Activated CD8-positive, alpha-beta memory T cell treated with anti-CD3 and anti-CD28 coated beads, Interleukin-2, amount 50 U/mL, for 48 hours (primary cell): Measurements from ENCODE around the gene SAGE1.
A peak's percentile ranks its signal among the peaks of the same experiment; 100 is the strongest.
"Not testable (repeated sequence)": the region's sequence is repeated elsewhere in the genome, so short reads cannot be mapped to it uniquely, and the experiment has no call there.

ENCODE experiments used
- DNase-seq: peaks from one replicate; pipeline ENCODE4 v3.0.0-alpha.2; 2020

SAGE1 gene, protein sequence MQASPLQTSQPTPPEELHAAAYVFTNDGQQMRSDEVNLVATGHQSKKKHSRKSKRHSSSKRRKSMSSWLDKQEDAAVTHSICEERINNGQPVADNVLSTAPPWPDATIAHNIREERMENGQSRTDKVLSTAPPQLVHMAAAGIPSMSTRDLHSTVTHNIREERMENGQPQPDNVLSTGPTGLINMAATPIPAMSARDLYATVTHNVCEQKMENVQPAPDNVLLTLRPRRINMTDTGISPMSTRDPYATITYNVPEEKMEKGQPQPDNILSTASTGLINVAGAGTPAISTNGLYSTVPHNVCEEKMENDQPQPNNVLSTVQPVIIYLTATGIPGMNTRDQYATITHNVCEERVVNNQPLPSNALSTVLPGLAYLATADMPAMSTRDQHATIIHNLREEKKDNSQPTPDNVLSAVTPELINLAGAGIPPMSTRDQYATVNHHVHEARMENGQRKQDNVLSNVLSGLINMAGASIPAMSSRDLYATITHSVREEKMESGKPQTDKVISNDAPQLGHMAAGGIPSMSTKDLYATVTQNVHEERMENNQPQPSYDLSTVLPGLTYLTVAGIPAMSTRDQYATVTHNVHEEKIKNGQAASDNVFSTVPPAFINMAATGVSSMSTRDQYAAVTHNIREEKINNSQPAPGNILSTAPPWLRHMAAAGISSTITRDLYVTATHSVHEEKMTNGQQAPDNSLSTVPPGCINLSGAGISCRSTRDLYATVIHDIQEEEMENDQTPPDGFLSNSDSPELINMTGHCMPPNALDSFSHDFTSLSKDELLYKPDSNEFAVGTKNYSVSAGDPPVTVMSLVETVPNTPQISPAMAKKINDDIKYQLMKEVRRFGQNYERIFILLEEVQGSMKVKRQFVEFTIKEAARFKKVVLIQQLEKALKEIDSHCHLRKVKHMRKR

DNA sequence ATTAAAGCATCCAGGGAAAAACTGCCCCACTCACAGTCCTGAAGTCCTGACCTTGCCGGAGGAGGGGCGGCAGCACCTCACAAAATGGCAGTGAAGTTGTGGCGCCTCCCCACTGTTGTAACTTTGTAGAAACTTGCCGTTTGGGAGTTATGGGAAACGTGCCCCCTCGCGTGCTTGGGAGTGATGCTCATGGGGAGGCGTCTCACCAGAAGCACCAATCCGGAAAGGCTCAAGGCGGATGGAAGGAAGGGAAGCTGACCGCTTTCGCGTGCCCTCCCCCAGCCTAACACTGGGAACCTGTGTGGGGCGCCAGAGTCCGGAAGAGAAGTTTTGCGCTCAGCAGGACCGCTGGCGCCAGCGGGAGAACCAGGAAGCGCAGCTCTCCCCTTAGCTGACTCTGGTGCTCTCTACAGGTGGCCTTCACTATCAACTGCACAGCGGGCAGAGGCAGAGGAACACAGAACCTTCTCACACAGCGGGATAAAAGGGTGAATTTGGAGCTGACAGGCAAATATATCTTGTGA lies at the start of gene SAGE1, which contains the start of gene CT45A10:
Gene SAGE1, plus strand, starts transcription at position 423 of the 524 bp plus-strand sequence. CDS start 2,527 bp downstream, outside the sequence.
Gene CT45A10, minus strand, starts transcription at position 151 of the 524 bp plus-strand sequence. CDS start 8,100 bp downstream, outside the sequence.
- DNase-seq = no peak

DNA sequence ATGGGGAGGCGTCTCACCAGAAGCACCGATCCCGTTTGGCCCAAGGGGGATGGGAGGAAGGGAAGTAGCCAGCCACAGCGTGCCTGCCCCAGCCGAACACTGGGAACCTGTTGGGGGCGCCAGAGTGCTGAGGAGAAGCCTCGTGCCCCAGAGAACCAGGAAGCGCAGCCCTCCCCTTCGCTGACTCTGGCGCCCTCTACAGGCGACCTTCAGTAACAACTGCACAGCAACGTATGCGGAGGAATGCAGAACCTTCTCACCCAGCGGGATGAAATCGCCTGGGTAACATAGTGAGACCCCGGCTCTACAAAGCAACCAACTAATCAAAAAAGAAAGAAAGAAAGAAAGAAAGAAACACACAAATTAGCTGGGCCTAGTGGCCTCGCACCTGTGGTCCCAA lies 39.1 kb upstream of the SAGE1 start, which contains the start of gene CT45A8:
Gene CT45A8, minus strand, starts transcription at position 101 of the 400 bp plus-strand sequence. CDS start 3,755 bp downstream, outside the sequence.
- not testable (repeated sequence) for DNase-seq

DNA sequence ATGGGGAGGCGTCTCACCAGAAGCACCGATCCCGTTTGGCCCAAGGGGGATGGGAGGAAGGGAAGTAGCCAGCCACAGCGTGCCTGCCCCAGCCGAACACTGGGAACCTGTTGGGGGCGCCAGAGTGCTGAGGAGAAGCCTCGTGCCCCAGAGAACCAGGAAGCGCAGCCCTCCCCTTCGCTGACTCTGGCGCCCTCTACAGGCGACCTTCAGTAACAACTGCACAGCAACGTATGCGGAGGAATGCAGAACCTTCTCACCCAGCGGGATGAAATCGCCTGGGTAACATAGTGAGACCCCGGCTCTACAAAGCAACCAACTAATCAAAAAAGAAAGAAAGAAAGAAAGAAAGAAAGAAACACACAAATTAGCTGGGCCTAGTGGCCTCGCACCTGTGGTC lies 21.8 kb upstream of the SAGE1 start, which contains the start of gene CT45A9:
Gene CT45A9, minus strand, starts transcription at position 101 of the 400 bp plus-strand sequence. CDS start 3,751 bp downstream, outside the sequence.
- DNase-seq = not testable (repeated sequence)

DNA sequence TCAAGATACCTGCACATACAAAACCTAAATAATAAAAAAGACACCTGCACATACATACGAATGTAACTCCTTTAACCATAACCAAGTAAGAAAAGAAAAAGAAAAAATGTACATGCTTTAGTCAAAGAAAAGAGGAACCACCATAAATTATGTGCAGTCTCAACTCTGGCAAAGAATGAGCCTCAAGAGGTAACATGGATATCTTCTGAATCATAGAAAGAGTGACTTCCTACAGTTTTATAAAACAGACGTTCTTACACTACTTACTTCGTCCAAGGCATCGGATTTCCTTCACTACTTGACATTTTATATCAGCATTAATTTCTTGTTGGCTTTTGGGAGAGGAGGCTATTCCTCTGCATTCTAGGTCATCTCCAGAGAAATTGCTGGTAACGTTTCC lies 10.8 kb upstream of the SAGE1 start:
- DNase-seq = not testable (repeated sequence)

DNA sequence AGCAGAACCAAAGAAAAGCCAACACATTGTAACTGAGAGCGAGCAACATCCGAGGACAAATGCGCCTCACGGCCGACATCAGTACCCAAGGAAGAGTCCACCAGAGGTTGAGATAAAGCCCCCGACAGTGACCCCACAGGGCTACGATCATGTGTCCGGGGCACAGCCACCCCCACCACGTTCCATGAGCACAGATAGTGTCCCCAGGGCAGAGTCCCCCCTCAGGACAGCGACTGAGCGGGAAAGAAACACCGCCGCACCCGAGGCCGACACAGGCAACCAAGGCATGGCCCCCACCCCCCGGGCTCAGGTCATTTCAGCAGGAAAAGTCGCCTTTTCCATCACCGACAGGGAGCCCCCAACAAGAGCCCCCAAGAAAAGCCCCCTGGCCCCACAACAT lies 5.3 kb upstream of the SAGE1 start:
- DNase-seq = not testable (repeated sequence)

DNA sequence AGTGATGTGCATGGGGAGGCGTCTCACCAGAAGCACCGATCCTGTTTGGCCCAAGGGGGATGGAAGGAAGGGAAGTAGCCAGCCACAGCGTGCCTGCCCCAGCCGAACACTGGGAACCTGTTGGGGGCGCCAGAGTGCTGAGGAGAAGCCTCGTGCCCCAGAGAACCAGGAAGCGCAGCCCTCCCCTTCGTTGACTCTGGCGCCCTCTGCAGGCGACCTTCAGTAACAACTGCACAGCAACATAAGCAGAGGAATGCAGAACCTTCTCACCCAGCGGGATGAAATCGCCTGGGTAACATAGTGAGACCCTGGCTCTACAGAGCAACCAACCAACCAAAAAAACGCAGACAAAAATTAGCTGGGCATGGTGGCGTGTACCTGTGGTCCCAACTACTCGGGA lies 4.5 kb upstream of the SAGE1 start:
- DNase-seq = peak; percentile 74

DNA sequence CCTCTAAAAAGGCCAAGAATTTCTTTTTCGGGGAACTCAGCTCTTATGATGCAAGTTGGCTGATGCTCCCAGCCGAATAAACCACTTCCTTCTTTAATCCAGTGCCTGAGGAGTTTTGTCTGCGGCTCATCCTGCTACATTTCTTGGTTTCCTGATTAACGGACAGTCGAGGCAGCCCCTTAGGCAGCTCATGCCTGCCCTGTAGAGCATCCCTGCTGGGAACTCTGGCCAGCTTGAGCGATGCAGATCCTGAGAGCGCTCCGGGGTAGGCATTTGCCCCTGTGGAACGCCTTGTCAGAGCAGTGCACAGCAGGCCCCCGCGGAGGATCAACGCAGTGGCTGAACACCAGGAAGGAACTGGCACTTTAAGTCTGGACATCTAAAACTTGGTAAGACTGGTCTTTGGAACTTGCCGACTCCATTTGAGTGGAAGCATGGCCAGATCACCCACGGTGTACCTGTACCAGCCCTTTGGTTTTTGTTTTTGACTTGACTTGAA lies 3.4 kb upstream of the SAGE1 start:
- no peak for DNase-seq

DNA sequence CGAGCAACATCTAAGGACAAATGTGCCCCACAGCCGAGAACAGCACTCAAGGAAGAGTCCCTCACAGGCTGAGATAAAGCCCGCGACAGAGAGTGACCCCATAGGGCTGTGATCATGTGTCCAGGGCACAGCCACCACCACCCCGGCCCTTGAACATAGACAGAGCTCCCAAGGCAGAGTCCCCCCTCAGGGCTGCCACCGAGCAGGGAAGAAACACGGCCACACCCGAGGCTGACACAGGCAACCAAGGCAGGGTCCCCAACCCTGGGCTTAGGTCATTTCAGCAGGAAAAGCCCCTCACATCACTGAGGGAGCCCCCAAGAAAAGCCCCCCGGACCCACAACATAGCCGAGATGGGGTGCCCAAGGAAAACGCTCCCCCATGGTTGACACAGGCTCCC lies 735 bp upstream of the SAGE1 start:
- DNase-seq = no peak

DNA sequence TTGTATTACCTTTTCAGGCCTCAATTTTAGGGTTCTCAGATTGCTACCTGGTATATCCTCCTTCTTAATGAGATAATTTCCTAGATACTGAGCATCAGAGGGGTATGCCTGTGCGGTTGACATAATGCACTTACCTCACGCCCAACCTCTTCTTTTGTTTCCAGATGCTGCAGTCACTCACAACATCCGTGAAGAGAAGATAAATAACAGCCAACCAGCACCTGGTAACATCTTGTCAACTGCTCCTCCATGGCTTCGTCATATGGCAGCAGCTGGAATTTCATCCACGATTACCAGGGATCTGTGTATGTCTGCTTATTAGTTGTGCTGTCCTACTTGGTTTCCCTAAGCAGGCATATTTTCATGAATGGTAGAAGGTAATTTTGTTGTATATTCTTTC lies 16.7 kb downstream of the SAGE1 start:
- no peak for DNase-seq

DNA sequence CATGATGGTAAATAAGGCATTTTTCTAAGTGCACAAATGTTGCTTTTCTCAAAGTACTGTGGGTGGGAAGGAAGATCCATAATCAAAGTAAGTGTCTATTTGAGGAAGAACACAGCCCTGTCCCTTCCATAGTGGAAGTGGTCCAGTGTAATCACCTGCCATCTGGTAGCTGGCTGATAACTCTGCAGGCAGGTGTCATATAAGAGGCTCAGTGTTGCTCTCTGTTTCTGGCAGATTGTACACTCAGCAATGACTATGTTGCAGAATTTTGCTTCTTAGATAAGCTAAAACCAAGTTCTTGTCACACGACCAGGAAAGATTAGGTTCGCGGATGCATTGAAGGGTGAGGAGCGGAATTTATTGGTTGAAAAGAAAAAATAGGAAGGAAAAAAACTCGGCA lies 20.9 kb downstream of the SAGE1 start:
- no peak for DNase-seq

DNA sequence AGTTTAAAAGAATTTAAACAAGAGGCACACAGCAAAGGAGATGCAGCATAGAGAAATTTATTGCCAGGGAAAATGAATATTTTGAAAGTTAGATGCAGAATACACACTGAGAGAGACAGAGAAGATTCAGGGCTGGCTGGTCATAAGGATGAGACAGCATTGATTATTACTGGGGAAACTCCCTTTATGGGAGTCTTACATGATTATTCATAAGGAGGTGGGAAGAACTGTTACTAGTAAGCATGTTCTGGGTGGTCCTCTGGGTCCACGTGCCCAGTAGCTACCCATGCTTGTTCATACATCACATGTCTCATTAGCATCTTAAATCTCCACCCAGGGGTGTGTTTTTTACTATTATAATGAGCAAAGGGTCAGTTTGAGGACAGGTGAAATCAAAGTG lies 27.0 kb downstream of the SAGE1 start:
- DNase-seq = not testable (repeated sequence)

DNA sequence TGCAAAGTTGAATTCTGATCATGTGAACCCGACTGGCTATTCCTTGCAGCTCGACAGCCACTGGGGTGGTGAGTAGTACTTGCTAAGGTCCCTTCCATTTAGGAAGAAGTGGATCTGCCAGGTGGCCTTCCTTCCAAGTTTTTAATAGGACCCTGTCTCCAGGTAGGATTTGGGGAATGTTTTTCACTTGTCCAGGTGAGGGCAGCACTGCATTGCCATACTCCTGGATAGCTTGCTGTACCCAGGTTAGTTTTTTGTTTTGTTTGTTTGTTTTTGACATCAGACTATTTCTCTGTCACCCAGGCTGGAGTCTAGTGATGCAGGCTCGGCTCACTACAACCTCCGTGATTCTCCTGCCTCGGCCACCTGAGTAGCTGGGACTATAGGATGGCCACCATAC lies 29.8 kb downstream of the SAGE1 start:
- no peak for DNase-seq

DNA sequence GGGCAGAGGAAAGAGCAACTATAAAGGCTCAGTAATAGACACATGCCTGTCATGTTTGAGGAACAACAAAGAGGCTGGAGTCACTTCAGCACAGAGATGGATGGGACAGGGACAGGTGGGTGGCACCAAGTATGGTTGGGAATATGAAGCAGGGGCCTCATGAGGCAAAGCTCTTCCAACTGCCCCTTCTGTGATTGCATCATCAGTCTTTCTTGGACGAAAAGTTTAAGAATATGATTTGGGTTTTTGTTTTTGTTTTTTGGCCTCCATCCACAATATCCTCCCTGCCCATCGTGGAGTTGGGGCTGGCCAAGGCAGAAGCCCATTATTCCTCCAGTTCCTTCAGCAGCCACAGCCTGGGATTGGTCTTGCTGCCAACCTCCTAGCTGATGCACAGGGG lies 34.4 kb downstream of the SAGE1 start:
- DNase-seq = no peak

DNA sequence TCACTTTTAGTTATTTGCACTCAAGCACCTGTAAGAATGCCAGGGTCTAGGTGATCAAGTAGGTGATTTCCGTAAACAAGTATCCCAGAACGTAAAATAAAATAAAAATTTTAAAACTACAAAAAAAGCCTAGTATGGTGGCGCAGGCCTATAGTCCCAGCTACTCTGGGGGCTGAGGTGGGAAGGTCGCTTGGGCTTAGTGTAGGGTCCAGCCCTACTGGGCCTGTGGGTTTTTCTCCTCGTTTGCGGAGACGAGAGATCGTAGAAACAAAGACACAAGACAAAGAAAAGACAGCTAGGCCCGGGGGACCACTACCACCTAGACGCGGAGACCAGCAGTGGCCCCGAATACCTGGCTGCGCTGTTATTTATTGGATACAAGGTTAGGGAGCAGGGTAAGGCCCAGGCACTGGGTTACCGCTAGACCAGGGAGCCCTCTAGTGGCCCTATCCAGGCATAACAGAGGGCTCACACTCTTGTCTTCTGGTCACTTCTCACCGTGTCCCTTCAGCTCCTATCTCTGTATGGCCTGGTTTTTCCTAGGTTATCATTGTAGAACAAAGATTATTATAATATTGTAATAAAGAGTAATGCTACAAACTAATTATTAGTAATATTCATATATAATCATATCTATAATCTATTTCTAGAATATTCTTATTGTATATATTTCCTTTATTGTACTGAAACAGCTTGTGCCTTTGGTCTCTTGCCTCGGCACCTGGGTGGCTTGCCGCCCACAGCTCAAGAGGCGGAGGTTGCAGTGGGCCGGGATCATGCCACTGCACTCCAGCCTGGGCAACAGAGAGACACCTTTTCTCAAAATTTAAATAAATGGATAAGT lies 38.4 kb downstream of the SAGE1 start:
- peak; percentile 54 for DNase-seq

DNA sequence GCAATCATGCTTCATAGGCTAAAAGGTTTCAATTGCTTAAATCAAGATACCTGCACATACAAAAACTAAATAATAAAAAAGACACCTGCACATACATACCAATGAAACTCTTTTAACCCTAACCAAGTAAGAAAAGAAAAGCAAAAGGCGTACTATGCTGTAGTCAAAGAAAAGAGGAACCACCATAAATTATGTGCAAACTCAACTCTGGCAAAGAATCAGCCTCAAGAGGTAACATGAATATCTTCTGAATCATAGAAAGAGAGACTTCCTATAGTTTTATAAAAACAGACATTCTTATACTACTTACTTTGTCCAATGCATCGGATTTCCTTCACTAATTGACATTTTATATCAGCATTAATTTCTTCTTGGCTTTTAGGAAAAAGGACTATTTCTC lies 51.0 kb downstream of the SAGE1 start:
- DNase-seq = no peak

DNA sequence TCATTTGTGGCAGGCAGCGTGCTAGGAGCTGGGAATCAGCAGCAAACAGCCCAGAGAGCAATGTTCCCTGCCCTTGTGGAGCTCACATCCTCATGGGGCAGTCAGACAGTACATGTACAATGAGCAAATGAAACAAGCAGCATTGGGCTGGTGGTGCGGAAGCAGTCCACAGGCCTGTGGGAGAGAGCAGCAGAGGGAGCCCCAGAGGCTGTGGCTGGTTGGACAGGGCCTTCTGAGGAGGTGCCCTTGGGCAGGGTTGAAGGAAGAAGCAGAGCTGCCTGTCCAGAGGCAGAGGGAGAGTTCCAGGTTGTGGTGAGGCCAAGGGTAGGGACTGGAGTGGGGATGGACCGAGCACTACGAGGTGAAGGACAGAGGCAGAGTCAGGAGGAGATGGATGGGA lies 57.8 kb downstream of the SAGE1 start:
- DNase-seq = no peak
